D721Med (cell line): ENCODE data around the gene STX1B.

Experiments used
- DNase-seq: peaks from one replicate; pipeline ENCODE4 v3.0.0; 2011; ENCODE audit warnings: low spot score; ENCODE audit not compliant: insufficient read length
- FAIRE-seq: peaks from 2 replicates; lab custom pipeline; 2011; peaks lifted over from hg19 to GRCh38; lab: Jason Lieb, UNC
- CTCF ChIP-seq: IDR thresholded peaks from 2 replicates; pipeline ENCODE4 v1.5.1; 2012; ENCODE audit warnings: mild to moderate bottlenecking, control low read depth; ENCODE audit not compliant: insufficient read depth; ENCODE audit errors: missing control alignments

STX1B gene

GRCh38 chr16:30983289-30983889 lies 27.0 kb downstream of the STX1B start:
- DNase-seq (no peak), FAIRE-seq (no peak)
- TF ChIP-seq CTCF: no peak

DNA sequence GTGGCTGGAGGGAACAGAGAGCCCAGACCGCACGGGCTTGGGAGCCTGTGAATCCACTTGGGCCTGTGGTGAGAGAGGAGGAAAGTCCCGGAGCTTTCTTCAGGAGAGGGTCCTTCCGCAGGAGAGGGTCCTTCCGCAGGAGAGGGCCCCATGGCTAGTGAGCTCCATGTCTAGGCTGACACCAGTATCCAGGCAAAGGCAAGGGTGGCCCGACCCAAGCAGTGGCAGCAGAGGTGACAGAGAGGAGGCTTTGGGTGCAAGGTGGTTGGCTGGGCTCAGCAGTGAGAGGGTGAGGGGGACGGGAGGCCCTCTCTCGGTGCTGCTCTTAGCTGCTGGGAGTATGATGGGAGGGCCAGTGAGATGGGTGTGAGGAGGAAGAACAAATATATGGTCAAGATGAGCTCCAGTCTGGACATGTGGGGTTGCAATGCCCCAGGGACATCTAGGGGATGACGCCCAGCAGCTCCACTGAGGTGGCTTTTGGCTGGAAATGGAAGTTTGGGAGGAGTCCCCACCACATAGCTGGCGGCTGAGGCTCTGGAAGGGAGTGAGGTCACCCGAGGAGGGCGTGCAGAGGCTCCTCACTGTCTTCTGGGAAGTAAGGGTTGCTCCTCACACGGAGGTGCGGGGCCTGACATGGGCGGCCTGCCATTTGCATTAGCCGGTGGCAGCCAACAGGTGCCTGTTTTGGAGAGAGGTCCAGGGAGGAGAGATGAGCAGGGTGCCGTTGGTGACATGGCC lies 27.7 kb downstream of the STX1B start:
- FAIRE-seq: no peak
- DNase-seq: no peak
- no peak for TF ChIP-seq CTCF

GRCh38 chr16:30980959-30981358 lies 29.5 kb downstream of the STX1B start:
- TF ChIP-seq CTCF: no peak
- no peak for DNase-seq
- no peak for FAIRE-seq

DNA sequence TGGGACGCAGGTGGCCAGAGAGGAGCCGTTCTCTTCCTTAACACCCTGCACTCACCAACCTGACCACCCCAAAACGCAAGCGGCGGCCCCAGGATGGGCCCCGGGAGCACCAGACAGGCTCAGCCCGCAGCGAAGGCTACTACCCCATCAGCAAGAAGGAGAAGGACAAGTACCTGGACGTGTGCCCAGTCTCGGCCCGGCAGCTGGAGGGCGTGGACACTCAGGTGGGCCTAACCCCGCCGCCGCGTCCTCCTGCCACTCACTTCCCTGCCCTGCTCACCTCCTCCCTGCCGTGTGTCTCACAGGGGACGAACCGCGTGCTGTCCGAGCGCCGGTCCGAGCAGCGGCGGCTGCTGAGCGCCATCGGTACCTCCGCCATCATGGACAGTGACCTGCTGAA lies 30.0 kb downstream of the STX1B start:
- no peak for DNase-seq
- no peak for FAIRE-seq
- TF ChIP-seq CTCF: no peak

- TF ChIP-seq CTCF: no peak
- FAIRE-seq (no peak), DNase-seq (no peak)
These were observed 30.4 kb downstream of the STX1B start for GRCh38 chr16:30980023-30980371.

- no peak for TF ChIP-seq CTCF
- DNase-seq (no peak), FAIRE-seq (no peak)
These were observed 31.0 kb downstream of the STX1B start for GRCh38 chr16:30979170-30980022.

DNA sequence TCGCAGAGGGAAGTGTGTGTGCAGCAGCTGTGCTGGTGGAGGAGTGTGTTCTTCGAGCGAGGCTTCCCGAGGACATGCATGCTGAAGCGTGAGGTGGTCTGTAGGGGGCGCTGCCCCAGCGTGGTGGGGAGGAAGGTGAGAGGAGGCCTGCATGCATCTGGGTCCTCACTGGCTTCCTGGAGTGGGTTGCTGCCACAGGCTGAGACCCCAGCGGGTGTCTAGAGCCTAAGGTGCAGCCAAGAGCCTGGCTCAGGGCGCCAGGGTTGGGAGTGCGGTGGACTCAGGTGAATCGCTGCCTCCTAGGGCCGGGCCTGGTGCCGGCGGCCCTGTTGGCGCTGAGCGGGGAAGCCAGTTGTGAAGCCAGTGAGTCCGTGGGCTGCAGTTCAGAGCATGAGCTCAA lies 32.9 kb downstream of the STX1B start:
- FAIRE-seq (no peak), DNase-seq (no peak)
- peak; percentile 25 for TF ChIP-seq CTCF
